Midbrain (tissue), 1 donor: Measurements from ENCODE around the gene ATP1B3.
"Not testable (repeated sequence)": the region's sequence is repeated elsewhere in the genome, so short reads cannot be mapped to it uniquely, and the experiment has no call there.

Experiments used
- DNase-seq: peaks from one replicate; lab custom pipeline; 2025; lab: John Stamatoyannopoulos, UW

ATP1B3 gene

GRCh38 chr3:141860766-141861513, 15.5 kb upstream of the ATP1B3 start:
- DNase-seq = no peak

GRCh38 chr3:141862279-141862816, 14.1 kb upstream of the ATP1B3 start:
- no peak for DNase-seq

- no peak for DNase-seq
Measured at GRCh38 chr3:141863491-141863890, 13.0 kb upstream of the ATP1B3 start.

- no peak for DNase-seq
Measured at GRCh38 chr3:141864281-141864970, 12.0 kb upstream of the ATP1B3 start.

- DNase-seq = no peak
Measured at GRCh38 chr3:141865101-141865500, 11.3 kb upstream of the ATP1B3 start.

GRCh38 chr3:141870091-141870687, 6.3 kb upstream of the ATP1B3 start:
- no peak for DNase-seq

GRCh38 chr3:141875374-141875892, 1.0 kb upstream of the ATP1B3 start:
- peak; percentile 89 for DNase-seq

GRCh38 chr3:141875893-141876380, 506 bp upstream of the ATP1B3 start:
- DNase-seq = peak; percentile 79

- DNase-seq = peak; percentile 39
Measured at GRCh38 chr3:141876891-141877621, 613 bp downstream of the ATP1B3 start.

- DNase-seq = no peak
Measured at GRCh38 chr3:141877911-141878310, 1.5 kb downstream of the ATP1B3 start.

GRCh38 chr3:141878326-141878725, 1.9 kb downstream of the ATP1B3 start:
- no peak for DNase-seq

- no peak for DNase-seq
Measured at GRCh38 chr3:141878817-141879216, 2.4 kb downstream of the ATP1B3 start.

- no peak for DNase-seq
Measured at GRCh38 chr3:141881702-141882101, 5.3 kb downstream of the ATP1B3 start.

GRCh38 chr3:141887051-141887450, 10.6 kb downstream of the ATP1B3 start:
- DNase-seq = no peak

GRCh38 chr3:141888548-141888947, 12.1 kb downstream of the ATP1B3 start:
- not testable (repeated sequence) for DNase-seq

- DNase-seq = no peak
Measured at GRCh38 chr3:141894524-141895176, 18.2 kb downstream of the ATP1B3 start.

- no peak for DNase-seq
Measured at GRCh38 chr3:141895731-141896130, 19.3 kb downstream of the ATP1B3 start.

GRCh38 chr3:141898908-141899307, 22.5 kb downstream of the ATP1B3 start:
- DNase-seq = no peak

GRCh38 chr3:141900343-141900742, 23.9 kb downstream of the ATP1B3 start:
- no peak for DNase-seq

GRCh38 chr3:141901914-141902313, 25.5 kb downstream of the ATP1B3 start:
- no peak for DNase-seq

GRCh38 chr3:141904203-141904602, 27.8 kb downstream of the ATP1B3 start:
- DNase-seq = no peak
